Loucy (cell line): ENCODE data around the gene NTNG1.

Experiments used
- H2AFZ ChIP-seq: fragments of 200-600 bp; sonication (generic); 2 replicates; pipeline ENCODE4 v1.6.0; 2016; ENCODE audit warnings: antibody characterized with exemption, mild to moderate bottlenecking, low read length, moderate library complexity
- H3F3A ChIP-seq: fragments of 200-600 bp; 2 replicates; pipeline ENCODE4 v1.6.0; 2016; ENCODE audit warnings: antibody characterized with exemption, low read depth, mild to moderate bottlenecking
- H3K27me3 ChIP-seq: fragments of 200-600 bp; sonication (generic); 2 replicates; pipeline ENCODE4 v1.6.1; 2014; ENCODE audit warnings: low read length, mild to moderate bottlenecking; ENCODE audit not compliant: insufficient read depth, poor library complexity, severe bottlenecking
- H3K36me3 ChIP-seq: fragments of 200-600 bp; sonication (generic); 2 replicates; pipeline ENCODE4 v1.6.1; 2016; ENCODE audit warnings: low read length; ENCODE audit not compliant: insufficient read depth
- H3K4me1 ChIP-seq: fragments of 200-600 bp; sonication (generic); 2 replicates; pipeline ENCODE4 v1.5.1; 2014; ENCODE audit warnings: low read length, mild to moderate bottlenecking; ENCODE audit not compliant: insufficient read depth, poor library complexity, severe bottlenecking
- H3K4me2 ChIP-seq: fragments of 200-600 bp; sonication (generic); 2 replicates; pipeline ENCODE4 v1.6.0; 2014; ENCODE audit warnings: antibody characterized with exemption, low read length, low read depth, mild to moderate bottlenecking; ENCODE audit not compliant: poor library complexity, severe bottlenecking
- H3K4me3 ChIP-seq: fragments of 200-600 bp; sonication (generic); 2 replicates; pipeline ENCODE4 v1.5.1; 2014; ENCODE audit warnings: low read length, mild to moderate bottlenecking, mixed read lengths; ENCODE audit not compliant: poor library complexity, severe bottlenecking
- H3K79me2 ChIP-seq: fragments of 200-600 bp; sonication (generic); 2 replicates; pipeline ENCODE4 v1.6.1; 2014; ENCODE audit warnings: low read length; ENCODE audit not compliant: insufficient read depth
- H3K9ac ChIP-seq: fragments of 200-600 bp; sonication (generic); 2 replicates; pipeline ENCODE4 v1.6.0; 2014; ENCODE audit warnings: mild to moderate bottlenecking, low read depth, low read length, moderate library complexity; ENCODE audit not compliant: poor library complexity, severe bottlenecking
- H3K9me2 ChIP-seq: fragments of 200-600 bp; sonication (generic); replicated peaks from 2 replicates; pipeline ENCODE4 v1.6.1; 2016; ENCODE audit warnings: low read depth, low read length, mixed read lengths
- H3K9me3 ChIP-seq: fragments of 200-600 bp; sonication (generic); 2 replicates; pipeline ENCODE4 v1.6.1; 2014; ENCODE audit warnings: mild to moderate bottlenecking, antibody characterized with exemption, low read length, low read depth; ENCODE audit not compliant: insufficient read depth
- H4K20me1 ChIP-seq: fragments of 200-600 bp; sonication (generic); 2 replicates; pipeline ENCODE4 v1.6.0; 2014; ENCODE audit warnings: antibody characterized with exemption, low read length, mild to moderate bottlenecking; ENCODE audit not compliant: insufficient read depth, poor library complexity, severe bottlenecking
- CTCF ChIP-seq: fragments of 200-600 bp; sonication (generic); conservative IDR thresholded peaks from 2 replicates; pipeline ENCODE4 v1.5.1; 2014; ENCODE audit warnings: mild to moderate bottlenecking, antibody characterized with exemption, low read length
- EZH2phosphoT487 ChIP-seq: fragments of 200-600 bp; IDR thresholded peaks from 2 replicates; pipeline ENCODE4 v1.6.1; 2018; ENCODE audit warnings: antibody characterized with exemption, mild to moderate bottlenecking, moderate library complexity, borderline replicate concordance

The NTNG1 gene

GRCh38 chr1:107138166-107138565 lies 2.7 kb upstream of the NTNG1 start:
- H3F3A ChIP-seq = no peaks in the 10 kb centered on the region
- H3K79me2 ChIP-seq = no peaks in the 10 kb centered on the region
- H3K4me1 ChIP-seq = no peaks in the 10 kb centered on the region
- no peaks in the 10 kb centered on the region for H4K20me1 ChIP-seq
- H3K9me3 ChIP-seq = no peaks in the 10 kb centered on the region
- no peaks in the 10 kb centered on the region for H3K36me3 ChIP-seq
- H3K9ac ChIP-seq = no peak overlapping the region
- H3K4me3 ChIP-seq = no peak overlapping the region
- no peak overlapping the region for H2AFZ ChIP-seq
- H3K4me2 ChIP-seq = no peak overlapping the region
- H3K27me3 ChIP-seq = no peaks in the 10 kb centered on the region
- TF ChIP-seq CTCF = no peak
- no peak for TF ChIP-seq EZH2phosphoT487
- H3K9me2 ChIP-seq = no peaks in the 10 kb centered on the region

GRCh38 chr1:107138767-107139445 lies 1.9 kb upstream of the NTNG1 start:
- Histone ChIP-seq H4K20me1 (no peaks in the 10 kb centered on the region), H3K4me3 (no peak overlapping the region), H3F3A (no peaks in the 10 kb centered on the region), H3K4me2 (no peak overlapping the region), H3K79me2 (no peaks in the 10 kb centered on the region), H3K9me2 (no peaks in the 10 kb centered on the region), H3K9ac (no peak overlapping the region), H3K27me3 (no peaks in the 10 kb centered on the region), H3K9me3 (no peaks in the 10 kb centered on the region), H3K4me1 (no peaks in the 10 kb centered on the region), H2AFZ (no peak overlapping the region), H3K36me3 (no peaks in the 10 kb centered on the region)
- TF ChIP-seq CTCF (no peak), EZH2phosphoT487 (no peak)

- no peak overlapping the region for H3K4me2 ChIP-seq
- no peaks in the 10 kb centered on the region for H3K9me3 ChIP-seq
- H3K9ac ChIP-seq = no peak overlapping the region
- H3K27me3 ChIP-seq = no peaks in the 10 kb centered on the region
- no peaks in the 10 kb centered on the region for H3K4me1 ChIP-seq
- H3K36me3 ChIP-seq = no peaks in the 10 kb centered on the region
- H4K20me1 ChIP-seq = no peaks in the 10 kb centered on the region
- H2AFZ ChIP-seq = no peak overlapping the region
- no peaks in the 10 kb centered on the region for H3K9me2 ChIP-seq
- no peak for TF ChIP-seq CTCF
- no peaks in the 10 kb centered on the region for H3K79me2 ChIP-seq
- H3F3A ChIP-seq = no peaks in the 10 kb centered on the region
- H3K4me3 ChIP-seq = no peak overlapping the region
Measured at GRCh38 chr1:107139833-107140702, 771 bp upstream of the NTNG1 start.
